Measurements from ENCODE around the gene RAD23A. TPM values are rescaled to one million over a fixed set of nuclear protein-coding genes. Genes with fewer than 3 reads are reported as not detected.

RAD23A gene
- total RNA-seq, 2 experiments from 2014 or later = 90.0 to 92.7 TPM

GRCh38 chr19:12969292-12969988 lies 23.8 kb downstream of the RAD23A start, which contains the start of gene DAND5:
TSS of gene DAND5 (plus strand) at chr19:12969576. CDS start at chr19:12969661, 85 bp downstream.
- Histone ChIP-seq H3K36me3 (ENCODE audit: insufficient read depth, low read length) (no peaks in the 10 kb centered on the region), H3K27me3 (ENCODE audit: control insufficient read depth in 1 of 2, insufficient read depth in 2 of 2, low read length in 2 of 2) (no peaks in the 10 kb centered on the region), H3K4me3 (ENCODE audit: low read length) (no peak within 1 kb of the TSS), H3K4me1 (ENCODE audit: insufficient read depth, low read length) (peaks cover 13% of the 10 kb centered on the region), H3K27ac (ENCODE audit: low read depth in 1 of 2, low read length in 2 of 2) (no peak within 1 kb of the TSS), H3K9me3 (ENCODE audit: control insufficient read depth in 1 of 2, insufficient read depth in 1 of 2, low read length in 2 of 2) (no peaks in the 10 kb centered on the region)
- no peak within 1 kb of the TSS for H3K4me3 Mint-ChIP-seq
- DNase-seq (no peak), ATAC-seq (ENCODE audit: poor library complexity) (no peak)
- no peak within 1 kb of the TSS for H3K27ac Mint-ChIP-seq
- no peaks in the 10 kb centered on the region for H3K27me3 Mint-ChIP-seq
- ChIA-PET POLR2A (no interaction called here), CTCF (no interaction called here)
- no peaks in the 10 kb centered on the region for H3K9me3 Mint-ChIP-seq
- peaks cover 9% of the 10 kb centered on the region for H3K4me1 Mint-ChIP-seq (ENCODE audit: low read depth)
- H3K36me3 Mint-ChIP-seq (ENCODE audit: low read depth) = no peaks in the 10 kb centered on the region
- intact Hi-C loops (cut with DNase I, micrococcal nuclease) = no loop called here
- TF ChIP-seq CTCF (IDR thresholded peaks at IDR 0.05) = no peak

- ATAC-seq (ENCODE audit: poor library complexity) (no peak), DNase-seq (no peak)
- no peaks in the 10 kb centered on the region for H3K27me3 Mint-ChIP-seq
- POLR2A ChIA-PET = no interaction called here
- CTCF ChIA-PET = no interaction called here
- peaks cover 4% of the 10 kb centered on the region for H3K4me1 Mint-ChIP-seq (ENCODE audit: low read depth)
- no peak overlapping the region for H3K4me3 Mint-ChIP-seq
- no peaks in the 10 kb centered on the region for H3K9me3 Mint-ChIP-seq
- Histone ChIP-seq H3K27me3 (ENCODE audit: control insufficient read depth in 1 of 2, insufficient read depth in 2 of 2, low read length in 2 of 2) (peaks cover 0 to 4% of the 10 kb centered on the region in 2 experiments), H3K36me3 (ENCODE audit: insufficient read depth, low read length) (no peaks in the 10 kb centered on the region), H3K9me3 (ENCODE audit: control insufficient read depth in 1 of 2, insufficient read depth in 1 of 2, low read length in 2 of 2) (no peaks in the 10 kb centered on the region), H3K27ac (ENCODE audit: low read depth in 1 of 2, low read length in 2 of 2) (no peak overlapping the region), H3K4me3 (ENCODE audit: low read length) (no peak overlapping the region), H3K4me1 (ENCODE audit: insufficient read depth, low read length) (peaks cover 7% of the 10 kb centered on the region)
- no peak overlapping the region for H3K27ac Mint-ChIP-seq
- no peak for TF ChIP-seq CTCF (IDR thresholded peaks at IDR 0.05)
- H3K36me3 Mint-ChIP-seq (ENCODE audit: low read depth) = no peaks in the 10 kb centered on the region
- intact Hi-C loops (cut with DNase I, micrococcal nuclease) = no loop called here
Observed at GRCh38 chr19:12970070-12970820, 24.6 kb downstream of the RAD23A start.

GRCh38 chr19:12973236-12973635 lies 27.6 kb downstream of the RAD23A start:
- Mint-ChIP-seq H3K27me3 (peaks cover 12% of the 10 kb centered on the region), H3K27ac (no peak overlapping the region), H3K9me3 (no peaks in the 10 kb centered on the region), H3K4me3 (no peak overlapping the region), H3K4me1 (ENCODE audit: low read depth) (no peaks in the 10 kb centered on the region), H3K36me3 (ENCODE audit: low read depth) (no peaks in the 10 kb centered on the region)
- POLR2A ChIA-PET = no interaction called here
- H3K27ac ChIP-seq (ENCODE audit: low read depth in 1 of 2, low read length in 2 of 2) = no peak overlapping the region
- peaks cover 7 to 8% of the 10 kb centered on the region in 2 experiments for H3K27me3 ChIP-seq (ENCODE audit: control insufficient read depth in 1 of 2, insufficient read depth in 2 of 2, low read length in 2 of 2)
- no peaks in the 10 kb centered on the region for H3K4me1 ChIP-seq (ENCODE audit: insufficient read depth, low read length)
- intact Hi-C loops (cut with DNase I, micrococcal nuclease) = no loop called here
- H3K36me3 ChIP-seq (ENCODE audit: insufficient read depth, low read length) = no peaks in the 10 kb centered on the region
- no peak overlapping the region for H3K4me3 ChIP-seq (ENCODE audit: low read length)
- TF ChIP-seq CTCF (IDR thresholded peaks at IDR 0.05) = no peak
- no peaks in the 10 kb centered on the region for H3K9me3 ChIP-seq (ENCODE audit: control insufficient read depth in 1 of 2, insufficient read depth in 1 of 2, low read length in 2 of 2)
- CTCF ChIA-PET = no interaction called here
- DNase-seq = no peak
- ATAC-seq (ENCODE audit: poor library complexity) = no peak

Data from CD4-positive, alpha-beta T cell (primary cell).